GM10266 (cell line): ENCODE data around the gene YDJC.
"Not testable (repeated sequence)": the region's sequence is repeated elsewhere in the genome, so short reads cannot be mapped to it uniquely, and the experiment has no call there.

Experiments used
- DNase-seq: peaks from one replicate; pipeline ENCODE4 v3.0.0; 2012; ENCODE audit errors: extremely low spot score
- CTCF ChIP-seq: IDR thresholded peaks from 2 replicates; pipeline ENCODE4 v1.5.1; 2012; ENCODE audit warnings: mild to moderate bottlenecking, low read depth; ENCODE audit not compliant: control insufficient read depth, insufficient read depth; ENCODE audit errors: missing control alignments

The YDJC gene

GRCh38 chr22:21641789-21642583, 12.2 kb upstream of the YDJC start, which contains the start of gene SDF2L1:
Gene SDF2L1, plus strand, starts transcription at chr22:21642302. Its CDS starts 35 bp downstream, at chr22:21642337.
- peak; percentile 99 for DNase-seq
- TF ChIP-seq CTCF, result peak; percentile 12

GRCh38 chr22:21641417-21641788, 11.6 kb upstream of the YDJC start:
- DNase-seq, result no peak
- TF ChIP-seq CTCF, result peak; percentile 42

- no peak for TF ChIP-seq CTCF
- DNase-seq, result no peak
Observed at GRCh38 chr22:21640810-21641209, 11.0 kb upstream of the YDJC start.

- DNase-seq, result no peak
- TF ChIP-seq CTCF, result no peak
Observed at GRCh38 chr22:21639359-21639758, 9.5 kb upstream of the YDJC start.

GRCh38 chr22:21637450-21637849, 7.6 kb upstream of the YDJC start:
- DNase-seq, result not testable (repeated sequence)

GRCh38 chr22:21636629-21637218, 6.9 kb upstream of the YDJC start:
- DNase-seq, result no peak
- no peak for TF ChIP-seq CTCF

GRCh38 chr22:21635771-21636510, 6.1 kb upstream of the YDJC start:
- DNase-seq, result no peak
- no peak for TF ChIP-seq CTCF
